K562 (cell line): ENCODE measurements around the gene RALGAPB. TPM values are rescaled to one million over a fixed set of nuclear protein-coding genes. Genes with fewer than 3 reads are reported as not detected.

Experiments
- ATAC-seq: fragments of 200-7000 bp; cut with Tn5 transposase; 3 replicates; pipeline ENCODE4 v1.9.1; 2020; ENCODE audit warnings: moderate library complexity
- BruUV-seq: library from RNA; stranded (reverse); fragments of 400-500 nt; replicated peaks from 2 replicates; lab custom pipeline; 2021; lab: Mats Ljungman, UMichigan
- CTCF ChIA-PET: fragments of 300-600 bp; formaldehyde crosslinking; extraction: SDS; loops from one replicate; lab custom pipeline; 2021; ENCODE audit warnings: low intra/inter-chr PET ratio; lab: Yijun Ruan, JAX
- POLR2A ChIA-PET: fragments of 300-600, 350-650 bp; sonication (Branson Sonifier 250); formaldehyde crosslinking; extraction: SDS; loops from one replicate; lab custom pipeline; 2021; ENCODE audit warnings: antibody characterized with exemption, inconsistent platforms; lab: Yijun Ruan, JAX
- DNase-seq, 4 experiments: peaks; one replicate each; pipeline versions ENCODE4 v3.0.0 to v3.0.0-alpha.2; 2011 to 2018; ENCODE audit warnings: low spot score in 3 of 4, mixed read lengths in 3 of 4; ENCODE audit errors: extremely low read depth in 1 of 4
- FAIRE-seq: peaks from 2 replicates; lab custom pipeline; 2011; peaks lifted over from hg19 to GRCh38; lab: Jason Lieb, UNC
- H2AFZ ChIP-seq: 2 replicates; pipeline ENCODE4 v1.6.0; 2011; ENCODE audit warnings: low read depth, low read length, control low read depth, inconsistent platforms
- H3K27ac ChIP-seq: fragments of 200-600 bp; 3 replicates; pipeline ENCODE4 v1.8.0; 2011; ENCODE audit warnings: low read depth, mild to moderate bottlenecking, control low read depth, inconsistent platforms, low read length, moderate library complexity, mixed read lengths; ENCODE audit errors: extremely low read depth
- H3K27me3 ChIP-seq, 2 experiments: fragments of 300-600 bp in 1 of 2; 2 replicates in 1 of 2; 3 replicates in 1 of 2; pipeline versions ENCODE4 v1.6.0 to v1.8.0; 2011; ENCODE audit warnings: inconsistent platforms in 2 of 2, low read length in 2 of 2, mild to moderate bottlenecking in 1 of 2, mixed read lengths in 1 of 2, moderate library complexity in 1 of 2; ENCODE audit not compliant: control insufficient read depth in 2 of 2, insufficient read depth in 2 of 2
- H3K36me3 ChIP-seq: fragments of 300-600 bp; 3 replicates; pipeline ENCODE4 v1.8.0; 2011; ENCODE audit warnings: mild to moderate bottlenecking, low read length, inconsistent platforms; ENCODE audit not compliant: control insufficient read depth, insufficient read depth
- H3K4me1 ChIP-seq, 2 experiments: fragments of 200-600 bp in 1 of 2; replicated peaks in 1 of 2; 2 replicates in 1 of 2; 3 replicates in 1 of 2; pipeline versions ENCODE4 v1.5.1 to v1.8.0; 2011; ENCODE audit warnings: inconsistent platforms in 2 of 2, low read length in 2 of 2, mild to moderate bottlenecking in 1 of 2, mixed read lengths in 1 of 2, moderate library complexity in 1 of 2; ENCODE audit not compliant: control insufficient read depth in 2 of 2, insufficient read depth in 2 of 2
- H3K4me2 ChIP-seq: 2 replicates; pipeline ENCODE4 v1.6.1; 2011; ENCODE audit warnings: low read length, control low read depth, inconsistent platforms, mixed read lengths; ENCODE audit not compliant: insufficient read depth
- H3K4me3 ChIP-seq: fragments of 200-600 bp; sonication (generic), shearing (Covaris generic); 2 replicates; pipeline ENCODE4 v1.5.1; 2016; ENCODE audit warnings: control low read depth, inconsistent platforms
- H3K79me2 ChIP-seq: fragments of 200-600 bp; 3 replicates; pipeline ENCODE4 v1.8.0; 2011; ENCODE audit warnings: low read length, inconsistent platforms; ENCODE audit not compliant: control insufficient read depth, insufficient read depth
- H3K9ac ChIP-seq, 2 experiments: 2 replicates each; pipeline versions ENCODE4 v1.6.0 to v1.6.1; 2011; ENCODE audit warnings: low read depth in 2 of 2, low read length in 2 of 2, control low read depth in 1 of 2, inconsistent platforms in 1 of 2, mild to moderate bottlenecking in 1 of 2, mixed read lengths in 1 of 2; ENCODE audit not compliant: insufficient read depth in 1 of 2
- H3K9me1 ChIP-seq: one replicate; pipeline ENCODE4 v1.6.0; 2011; ENCODE audit warnings: inconsistent platforms, mild to moderate bottlenecking, low read length, moderate library complexity; ENCODE audit not compliant: control insufficient read depth, insufficient read depth
- H3K9me3 ChIP-seq: replicated peaks from 2 replicates; pipeline ENCODE4 v1.5.1; 2011; ENCODE audit warnings: low read depth, low read length, inconsistent platforms; ENCODE audit not compliant: control insufficient read depth, insufficient read depth
- H4K20me1 ChIP-seq: replicated peaks from 2 replicates; pipeline ENCODE4 v1.6.1; 2011; ENCODE audit warnings: low read length, inconsistent platforms, mixed read lengths; ENCODE audit not compliant: control insufficient read depth, insufficient read depth
- FOS ChIP-seq: IDR thresholded peaks from 3 replicates; pipeline ENCODE4 v1.6.1; 2011; ENCODE audit not compliant: insufficient read length; ENCODE audit errors: extremely low read depth
- SOX6 ChIP-seq: fragments of 450-650 bp; IDR thresholded peaks from 2 replicates; pipeline ENCODE4 v1.6.1; 2014; ENCODE audit warnings: mild to moderate bottlenecking
- ZNF140 ChIP-seq: fragments of 250-450 bp; sonication (Bioruptor Pico); IDR thresholded peaks from 2 replicates; pipeline ENCODE4 v1.8.0; 2021; ENCODE audit warnings: moderate library complexity, mild to moderate bottlenecking, inconsistent platforms
- ZSCAN29 ChIP-seq: fragments of 450-650 bp; IDR thresholded peaks from 2 replicates; pipeline ENCODE4 v1.6.1; 2017
- WGBS: fragments of 100-300 bp; shearing (Covaris generic); methylation state at CpG from one replicate; pipeline ENCODE4 v1.1.6; 2016; ENCODE audit warnings: low coverage, mixed read lengths; ENCODE audit not compliant: insufficient coverage; ENCODE audit errors: missing lambda C conversion rate; 5-methylcytosine and 5-hydroxymethylcytosine counted together
- in situ Hi-C: fragments of 300-500 bp; cut with MboI; formaldehyde crosslinking; loops from 4 replicates; pipeline ENCODE4 v1.15.0; 2018; ENCODE audit warnings: inconsistent platforms, mixed read lengths
- intact Hi-C: fragments of 100-400 bp; cut with micrococcal nuclease; formaldehyde crosslinking; loops from 2 replicates; pipeline ENCODE4 v1.14.2; 2022
- polyA plus RNA-seq, 8 experiments: library from polyadenylated mRNA; depleted of rRNA in 4 of 8; stranded (reverse) in 5 of 8; unstranded in 3 of 8; fragments of >200 nt; fragmentation: Nextera tagmentation in 2 of 8; fragmentation: Illumina TruSeq in 1 of 8; extraction: Ambion mirVana in 2 of 8; extraction: Trizol in 1 of 8; gene quantifications; 2 replicates each; pipeline versions ENCODE4 v1.2.1 to v1.2.3, GENCODE V29; 2011 to 2014; ENCODE audit warnings: inconsistent platforms in 1 of 8, missing spikeins in 1 of 8
- total RNA-seq, 7 experiments: library from RNA; depleted of rRNA in 6 of 7; stranded (reverse); fragments of >200 nt in 6 of 7; fragmentation: Illumina TruSeq in 2 of 7; extraction: Trizol in 2 of 7; gene quantifications; 2 replicates each; pipeline versions ENCODE4 v1.2.1 to v1.2.3, GENCODE V29; 2011 to 2021; ENCODE audit warnings: low replicate concordance in 1 of 7
- TF ChIP-seq, protein P1 (sequence below), 2 experiments: IDR thresholded peaks; 2 replicates each; pipeline ENCODE4 v1.6.1; 2011; ENCODE audit warnings: borderline replicate concordance in 1 of 2, control low read depth in 1 of 2, low read depth in 1 of 2, low read length in 1 of 2, mild to moderate bottlenecking in 1 of 2, mixed read lengths in 1 of 2, moderate library complexity in 1 of 2; ENCODE audit not compliant: insufficient read depth in 1 of 2, insufficient read length in 1 of 2, poor library complexity in 1 of 2, severe bottlenecking in 1 of 2; ENCODE audit errors: extremely low read depth in 1 of 2

Gene RALGAPB
- total and polyA plus RNA-seq, 9 of the 15 experiments (the other 6 are each of a cell fraction or from before 2014, with no cell fraction given), result 4.3 to 25.6 (median 13.6) TPM

DNA sequence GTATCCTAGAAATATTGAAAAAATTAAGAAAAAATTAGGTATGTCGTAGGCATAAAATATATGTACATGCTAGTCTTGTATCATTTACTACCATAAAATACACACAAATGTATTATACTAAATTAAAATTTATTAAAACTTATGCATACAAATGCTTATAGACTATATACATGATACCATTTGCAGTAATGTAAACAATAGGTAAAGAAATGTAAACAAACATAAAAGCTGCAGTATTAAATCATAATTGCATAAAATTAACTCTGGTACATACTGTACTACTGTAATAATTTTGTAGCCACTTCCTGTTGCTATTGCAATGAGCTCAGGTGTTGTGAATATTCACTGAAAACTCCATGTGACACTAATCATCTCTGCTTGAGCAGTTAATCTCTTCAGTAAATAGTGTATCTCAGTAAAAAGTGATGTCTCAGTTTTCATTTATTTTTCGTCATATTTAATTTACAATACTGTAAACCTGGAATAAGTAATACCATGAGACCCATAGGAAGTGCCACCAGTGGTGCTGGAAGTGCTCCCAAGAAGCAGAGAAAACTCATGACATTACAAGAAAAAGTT, 29.3 kb downstream of the RALGAPB start:
- in situ Hi-C loops (no loop called here), intact Hi-C loops (no loop called here)
- CTCF ChIA-PET, result no interaction called here
- no peaks in the 10 kb centered on the region for H3K79me2 ChIP-seq
- no peak overlapping the region for H2AFZ ChIP-seq
- DNase-seq (no peak), FAIRE-seq (no peak), ATAC-seq (no peak)
- TF ChIP-seq ZNF140 (CRISPR knock-in tag) (no peak), SOX6 (no peak), FOS (no peak), ZSCAN29 (no peak)
- TF ChIP-seq, protein P1, sequence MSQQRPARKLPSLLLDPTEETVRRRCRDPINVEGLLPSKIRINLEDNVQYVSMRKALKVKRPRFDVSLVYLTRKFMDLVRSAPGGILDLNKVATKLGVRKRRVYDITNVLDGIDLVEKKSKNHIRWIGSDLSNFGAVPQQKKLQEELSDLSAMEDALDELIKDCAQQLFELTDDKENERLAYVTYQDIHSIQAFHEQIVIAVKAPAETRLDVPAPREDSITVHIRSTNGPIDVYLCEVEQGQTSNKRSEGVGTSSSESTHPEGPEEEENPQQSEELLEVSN (IDR thresholded peaks at IDR 0.05; ENCODE audit: borderline replicate concordance in 1 of 2, extremely low read depth in 1 of 2, insufficient read depth in 1 of 2, insufficient read length in 1 of 2, low read depth in 1 of 2, low read length in 1 of 2, poor library complexity in 1 of 2, severe bottlenecking in 1 of 2), result no peak
- H3K4me3 ChIP-seq, result no peak overlapping the region
- no peaks in the 10 kb centered on the region for H3K9me3 ChIP-seq
- H3K27me3 ChIP-seq, result no peaks in the 10 kb centered on the region
- no peaks in the 10 kb centered on the region for H3K9me1 ChIP-seq
- peaks cover 61% of the 10 kb centered on the region; the same call in 2 of the 3 replicates for H3K36me3 ChIP-seq
- 81% methylated on average over 2 of the region's 2 CpGs for WGBS
- H4K20me1 ChIP-seq, result no peaks in the 10 kb centered on the region
- no peak overlapping the region for H3K27ac ChIP-seq
- H3K9ac ChIP-seq, result no peak overlapping the region
- no peak overlapping the region for H3K4me2 ChIP-seq
- no peaks in the 10 kb centered on the region for H3K4me1 ChIP-seq
- POLR2A ChIA-PET, result interaction anchor here (1.1 to 1.3 kb wide), 2 partner anchors 10 to 67 kb away, joined by 3 to 4 read pairs; partner anchors contain the start of gene SNHG17
- BruUV-seq, result no TSS peak
